ENCODE results near the gene WFDC1. TPM values are rescaled to one million over a fixed set of nuclear protein-coding genes. Genes with fewer than 3 reads are reported as not detected.

The WFDC1 gene
- total and polyA plus RNA-seq, 2 experiments from 2014 or later = 0.76 to 0.95 TPM

DNA sequence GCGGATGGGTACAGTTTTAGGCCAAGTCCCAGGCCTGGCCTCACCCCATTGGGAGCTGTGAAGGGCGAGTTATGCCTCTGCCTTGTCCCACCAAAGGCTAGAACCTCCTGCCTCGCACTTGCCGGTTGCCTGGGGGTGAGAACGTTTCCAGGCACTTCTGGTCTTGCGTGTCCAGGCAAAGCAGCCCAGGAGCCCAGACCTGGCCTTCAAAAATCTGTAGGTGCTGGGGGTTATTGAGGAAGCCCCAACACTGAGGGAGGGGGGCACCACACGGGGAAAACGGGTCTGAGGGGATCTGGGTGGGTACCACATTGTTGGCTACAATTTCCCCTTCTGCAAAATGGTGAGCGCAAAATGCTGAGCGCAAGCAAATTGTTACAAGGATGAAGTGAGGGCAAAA lies 61.5 kb downstream of the WFDC1 start:
- no peak for ATAC-seq
- H3K27ac ChIP-seq (ENCODE audit: low read depth) = no peak overlapping the region
- no peak overlapping the region for H3K4me3 Mint-ChIP-seq
- TF ChIP-seq CREB1 (CRISPR knock-in tag; IDR thresholded peaks at IDR 0.05; ENCODE audit: low read depth) (no peak), ZNF331 (CRISPR knock-in tag; IDR thresholded peaks at IDR 0.05; ENCODE audit: low read depth) (no peak)
- TF ChIP-seq, protein P1, sequence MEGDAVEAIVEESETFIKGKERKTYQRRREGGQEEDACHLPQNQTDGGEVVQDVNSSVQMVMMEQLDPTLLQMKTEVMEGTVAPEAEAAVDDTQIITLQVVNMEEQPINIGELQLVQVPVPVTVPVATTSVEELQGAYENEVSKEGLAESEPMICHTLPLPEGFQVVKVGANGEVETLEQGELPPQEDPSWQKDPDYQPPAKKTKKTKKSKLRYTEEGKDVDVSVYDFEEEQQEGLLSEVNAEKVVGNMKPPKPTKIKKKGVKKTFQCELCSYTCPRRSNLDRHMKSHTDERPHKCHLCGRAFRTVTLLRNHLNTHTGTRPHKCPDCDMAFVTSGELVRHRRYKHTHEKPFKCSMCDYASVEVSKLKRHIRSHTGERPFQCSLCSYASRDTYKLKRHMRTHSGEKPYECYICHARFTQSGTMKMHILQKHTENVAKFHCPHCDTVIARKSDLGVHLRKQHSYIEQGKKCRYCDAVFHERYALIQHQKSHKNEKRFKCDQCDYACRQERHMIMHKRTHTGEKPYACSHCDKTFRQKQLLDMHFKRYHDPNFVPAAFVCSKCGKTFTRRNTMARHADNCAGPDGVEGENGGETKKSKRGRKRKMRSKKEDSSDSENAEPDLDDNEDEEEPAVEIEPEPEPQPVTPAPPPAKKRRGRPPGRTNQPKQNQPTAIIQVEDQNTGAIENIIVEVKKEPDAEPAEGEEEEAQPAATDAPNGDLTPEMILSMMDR (conservative IDR thresholded peaks at IDR 0.05; ENCODE audit: low read depth in 2 of 2) = no peak
- no peaks in the 10 kb centered on the region for H3K27me3 ChIP-seq (ENCODE audit: insufficient read depth)
- no peaks in the 10 kb centered on the region for H4K20me1 ChIP-seq (replicated peaks; ENCODE audit: insufficient read depth)
- DNase-seq (ENCODE audit: low spot score) = no peak
- no peaks in the 10 kb centered on the region for H3K9me2 ChIP-seq (ENCODE audit: insufficient read depth)
- no peak overlapping the region for H3K4me2 ChIP-seq
- H3K79me2 ChIP-seq (replicated peaks; ENCODE audit: insufficient read depth) = no peaks in the 10 kb centered on the region
- no peaks in the 10 kb centered on the region for H3K36me3 ChIP-seq (ENCODE audit: insufficient read depth)
- H3K27ac Mint-ChIP-seq = no peak overlapping the region
- peaks cover 22% of the 10 kb centered on the region for H3K4me1 Mint-ChIP-seq
- H3K4me1 ChIP-seq (ENCODE audit: insufficient read depth) = no peaks in the 10 kb centered on the region; the same call in 1 of the 2 replicates
- H3K36me3 Mint-ChIP-seq (ENCODE audit: low read depth) = no peaks in the 10 kb centered on the region
- H3K4me3 ChIP-seq = no peak overlapping the region
- H2AFZ ChIP-seq = no peak overlapping the region
- H3F3A ChIP-seq (replicated peaks; ENCODE audit: low read depth) = no peaks in the 10 kb centered on the region
- H3K9me3 Mint-ChIP-seq = no peaks in the 10 kb centered on the region; the same call in 2 of the 3 replicates
- peaks cover 5% of the 10 kb centered on the region for H3K27me3 Mint-ChIP-seq (ENCODE audit: insufficient read depth, low read depth, poor library complexity)

DNA sequence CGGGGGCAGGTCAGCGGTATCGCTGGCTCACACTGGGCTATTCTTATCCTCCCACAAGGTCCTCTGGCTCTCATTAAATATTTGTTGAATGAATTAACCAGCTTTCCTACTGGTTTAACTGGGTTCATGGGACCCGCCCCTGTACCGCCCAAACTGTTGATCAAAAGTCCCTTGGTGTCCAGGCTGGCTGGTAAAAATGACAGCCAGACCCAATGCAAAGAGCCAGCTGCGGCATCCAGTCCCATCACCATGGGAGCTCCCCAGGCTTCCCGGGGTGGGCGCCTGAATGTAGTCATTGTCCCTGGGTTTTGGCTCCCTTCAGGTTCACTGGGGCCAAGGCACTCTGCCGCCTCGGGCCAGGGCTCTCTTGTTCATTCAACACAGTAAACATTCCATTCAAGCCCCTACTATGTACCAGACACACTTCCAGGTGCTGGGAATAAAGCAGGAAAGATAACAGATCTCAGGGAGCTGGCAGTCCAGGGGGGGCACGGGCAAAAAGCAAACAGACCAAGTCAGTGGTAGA lies 62.0 kb downstream of the WFDC1 start:
- Histone ChIP-seq H3K36me3 (ENCODE audit: insufficient read depth) (no peaks in the 10 kb centered on the region), H3K27ac (ENCODE audit: low read depth) (no peak overlapping the region), H3K79me2 (replicated peaks; ENCODE audit: insufficient read depth) (no peaks in the 10 kb centered on the region), H4K20me1 (replicated peaks; ENCODE audit: insufficient read depth) (no peaks in the 10 kb centered on the region), H3K4me2 (no peak overlapping the region), H3F3A (replicated peaks; ENCODE audit: low read depth) (no peaks in the 10 kb centered on the region), H3K4me3 (no peak overlapping the region), H3K4me1 (ENCODE audit: insufficient read depth) (no peaks in the 10 kb centered on the region; the same call in 1 of the 2 replicates), H3K9me2 (ENCODE audit: insufficient read depth) (no peaks in the 10 kb centered on the region), H3K27me3 (ENCODE audit: insufficient read depth) (no peaks in the 10 kb centered on the region), H2AFZ (no peak overlapping the region)
- ATAC-seq = peak; percentile 42
- no peak overlapping the region for H3K4me3 Mint-ChIP-seq
- no peak for DNase-seq (ENCODE audit: low spot score)
- peaks cover 22% of the 10 kb centered on the region for H3K4me1 Mint-ChIP-seq
- no peaks in the 10 kb centered on the region for H3K36me3 Mint-ChIP-seq (ENCODE audit: low read depth)
- no peak overlapping the region for H3K27ac Mint-ChIP-seq
- peaks cover 5% of the 10 kb centered on the region for H3K27me3 Mint-ChIP-seq (ENCODE audit: insufficient read depth, low read depth, poor library complexity)
- no peaks in the 10 kb centered on the region; the same call in 2 of the 3 replicates for H3K9me3 Mint-ChIP-seq
- TF ChIP-seq CREB1 (CRISPR knock-in tag; IDR thresholded peaks at IDR 0.05; ENCODE audit: low read depth) = no peak
- no peak for TF ChIP-seq NANOG (IDR thresholded peaks at IDR 0.05; ENCODE audit: borderline replicate concordance)
- no peak for TF ChIP-seq EZH2 (IDR thresholded peaks at IDR 0.05; ENCODE audit: low read depth, unreplicated experiment)
- TF ChIP-seq, protein P2, sequence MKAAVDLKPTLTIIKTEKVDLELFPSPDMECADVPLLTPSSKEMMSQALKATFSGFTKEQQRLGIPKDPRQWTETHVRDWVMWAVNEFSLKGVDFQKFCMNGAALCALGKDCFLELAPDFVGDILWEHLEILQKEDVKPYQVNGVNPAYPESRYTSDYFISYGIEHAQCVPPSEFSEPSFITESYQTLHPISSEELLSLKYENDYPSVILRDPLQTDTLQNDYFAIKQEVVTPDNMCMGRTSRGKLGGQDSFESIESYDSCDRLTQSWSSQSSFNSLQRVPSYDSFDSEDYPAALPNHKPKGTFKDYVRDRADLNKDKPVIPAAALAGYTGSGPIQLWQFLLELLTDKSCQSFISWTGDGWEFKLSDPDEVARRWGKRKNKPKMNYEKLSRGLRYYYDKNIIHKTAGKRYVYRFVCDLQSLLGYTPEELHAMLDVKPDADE (IDR thresholded peaks at IDR 0.05) = no peak
- TF ChIP-seq EZH2phosphoT487 (IDR thresholded peaks at IDR 0.05; ENCODE audit: unreplicated experiment) = no peak
- no peak for TF ChIP-seq ZNF331 (CRISPR knock-in tag; IDR thresholded peaks at IDR 0.05; ENCODE audit: low read depth)
- TF ChIP-seq, protein P3, sequence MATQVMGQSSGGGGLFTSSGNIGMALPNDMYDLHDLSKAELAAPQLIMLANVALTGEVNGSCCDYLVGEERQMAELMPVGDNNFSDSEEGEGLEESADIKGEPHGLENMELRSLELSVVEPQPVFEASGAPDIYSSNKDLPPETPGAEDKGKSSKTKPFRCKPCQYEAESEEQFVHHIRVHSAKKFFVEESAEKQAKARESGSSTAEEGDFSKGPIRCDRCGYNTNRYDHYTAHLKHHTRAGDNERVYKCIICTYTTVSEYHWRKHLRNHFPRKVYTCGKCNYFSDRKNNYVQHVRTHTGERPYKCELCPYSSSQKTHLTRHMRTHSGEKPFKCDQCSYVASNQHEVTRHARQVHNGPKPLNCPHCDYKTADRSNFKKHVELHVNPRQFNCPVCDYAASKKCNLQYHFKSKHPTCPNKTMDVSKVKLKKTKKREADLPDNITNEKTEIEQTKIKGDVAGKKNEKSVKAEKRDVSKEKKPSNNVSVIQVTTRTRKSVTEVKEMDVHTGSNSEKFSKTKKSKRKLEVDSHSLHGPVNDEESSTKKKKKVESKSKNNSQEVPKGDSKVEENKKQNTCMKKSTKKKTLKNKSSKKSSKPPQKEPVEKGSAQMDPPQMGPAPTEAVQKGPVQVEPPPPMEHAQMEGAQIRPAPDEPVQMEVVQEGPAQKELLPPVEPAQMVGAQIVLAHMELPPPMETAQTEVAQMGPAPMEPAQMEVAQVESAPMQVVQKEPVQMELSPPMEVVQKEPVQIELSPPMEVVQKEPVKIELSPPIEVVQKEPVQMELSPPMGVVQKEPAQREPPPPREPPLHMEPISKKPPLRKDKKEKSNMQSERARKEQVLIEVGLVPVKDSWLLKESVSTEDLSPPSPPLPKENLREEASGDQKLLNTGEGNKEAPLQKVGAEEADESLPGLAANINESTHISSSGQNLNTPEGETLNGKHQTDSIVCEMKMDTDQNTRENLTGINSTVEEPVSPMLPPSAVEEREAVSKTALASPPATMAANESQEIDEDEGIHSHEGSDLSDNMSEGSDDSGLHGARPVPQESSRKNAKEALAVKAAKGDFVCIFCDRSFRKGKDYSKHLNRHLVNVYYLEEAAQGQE (IDR thresholded peaks at IDR 0.05; ENCODE audit: unreplicated experiment) = no peak
